ENCODE measurements around the gene HNRNPA2B1.

- TF ChIP-seq CTCF (IDR thresholded peaks at IDR 0.05) (no peak), POLR2A (IDR thresholded peaks at IDR 0.05) (no peak)
Observed at GRCh38 chr7:26156451-26157420, 43.8 kb downstream of the HNRNPA2B1 start.

All from tibial nerve (tissue), 3 donors.